GM21515 (cell line): ENCODE data around the gene LIME1.
A peak's percentile ranks its signal among the peaks of the same experiment; 100 is the strongest.

ENCODE experiments used
- ATAC-seq: cut with Tn5 transposase; IDR thresholded peaks from one replicate; pipeline ENCODE4 v1.9.1; 2021; ENCODE audit not compliant: unreplicated experiment

Gene LIME1

GRCh38 chr20:63696628-63697356, 39.7 kb upstream of the LIME1 start, which contains the start of gene TNFRSF6B:
TSS of gene TNFRSF6B (plus strand) at chr20:63696652. CDS start at chr20:63696768, 116 bp downstream.
- ATAC-seq, result no peak

- no peak for ATAC-seq
Observed at GRCh38 chr20:63697357-63697867, 39.1 kb upstream of the LIME1 start.

- no peak for ATAC-seq
Observed at GRCh38 chr20:63697868-63698545, 38.5 kb upstream of the LIME1 start.

- no peak for ATAC-seq
Observed at GRCh38 chr20:63698739-63699465, 37.6 kb upstream of the LIME1 start.

GRCh38 chr20:63699466-63700198, 36.8 kb upstream of the LIME1 start:
- ATAC-seq, result no peak

- no peak for ATAC-seq
Observed at GRCh38 chr20:63700199-63701050, 36.0 kb upstream of the LIME1 start.

GRCh38 chr20:63701051-63701328, 35.5 kb upstream of the LIME1 start:
- ATAC-seq, result no peak

GRCh38 chr20:63701329-63702035, 35.0 kb upstream of the LIME1 start:
- no peak for ATAC-seq

GRCh38 chr20:63702036-63702665, 34.3 kb upstream of the LIME1 start:
- no peak for ATAC-seq

GRCh38 chr20:63702751-63703470, 33.6 kb upstream of the LIME1 start:
- ATAC-seq, result no peak

- ATAC-seq, result no peak
Observed at GRCh38 chr20:63703471-63703975, 32.9 kb upstream of the LIME1 start.

- ATAC-seq, result no peak
Observed at GRCh38 chr20:63703976-63704748, 32.3 kb upstream of the LIME1 start.

- no peak for ATAC-seq
Observed at GRCh38 chr20:63704749-63705117, 31.7 kb upstream of the LIME1 start.

GRCh38 chr20:63705232-63706026, 31.0 kb upstream of the LIME1 start:
- ATAC-seq, result no peak

- ATAC-seq, result no peak
Observed at GRCh38 chr20:63706027-63706695, 30.3 kb upstream of the LIME1 start.

GRCh38 chr20:63706852-63707557, 29.5 kb upstream of the LIME1 start:
- ATAC-seq, result peak; percentile 26
